ENCODE data around the gene LRRC40.

The LRRC40 gene

DNA sequence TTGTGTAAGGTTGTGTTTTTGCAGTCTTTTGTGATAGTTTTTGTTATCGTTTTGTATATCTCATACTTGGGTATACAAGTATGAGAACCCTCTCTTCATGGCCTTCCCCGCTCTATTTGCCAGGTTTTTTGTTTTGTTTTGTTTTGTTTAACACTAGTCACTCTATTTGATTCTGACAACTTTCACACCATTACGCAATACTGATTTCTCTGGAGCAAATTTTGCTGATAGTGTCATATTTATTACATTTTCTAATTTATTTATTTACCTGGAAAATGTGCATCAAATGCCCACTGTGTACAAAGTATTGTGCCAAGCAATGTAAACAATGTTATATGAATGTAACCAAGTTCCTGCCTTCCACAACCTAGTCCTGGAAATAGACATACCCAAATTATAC lies 90.1 kb downstream of the LRRC40 start:
- DNase-seq (ENCODE audit: low spot score), result no peak

DNA sequence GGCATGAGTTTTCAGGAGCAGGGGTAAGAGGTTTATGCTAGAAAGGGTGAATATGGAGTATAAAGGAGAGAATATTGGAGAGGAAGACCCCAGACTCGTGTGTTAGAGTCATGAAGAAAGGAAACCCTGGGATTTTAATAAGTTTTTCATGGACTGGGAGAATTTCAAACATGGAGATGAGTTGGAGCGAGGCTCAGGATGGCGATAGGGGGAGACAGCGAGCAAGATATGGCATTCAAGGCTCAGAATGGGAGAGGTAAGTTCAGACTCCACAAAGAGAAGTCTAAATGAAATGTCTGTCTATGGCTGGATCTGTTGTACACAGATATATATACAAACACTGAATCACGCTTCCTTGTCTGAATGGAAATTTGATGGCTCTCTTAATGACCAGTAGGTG lies 92.5 kb downstream of the LRRC40 start:
- DNase-seq (ENCODE audit: low spot score), result no peak

GRCh38 chr1:70109241-70109640 lies 96.1 kb downstream of the LRRC40 start:
- DNase-seq (ENCODE audit: low spot score), result no peak

- DNase-seq (ENCODE audit: low spot score), result no peak
Observed at GRCh38 chr1:70103770-70104169, 101.6 kb downstream of the LRRC40 start.

- DNase-seq (ENCODE audit: low spot score), result no peak
Observed at GRCh38 chr1:70101774-70102173, 103.6 kb downstream of the LRRC40 start.

GRCh38 chr1:70101231-70101630 lies 104.1 kb downstream of the LRRC40 start:
- DNase-seq (ENCODE audit: low spot score), result no peak
